ENCODE results near the gene ASIC2. TPM values are rescaled to one million over a fixed set of nuclear protein-coding genes. Genes with fewer than 3 reads are reported as not detected.

ASIC2 gene
- total RNA-seq, 1 donor from 2014 or later = not detected

DNA sequence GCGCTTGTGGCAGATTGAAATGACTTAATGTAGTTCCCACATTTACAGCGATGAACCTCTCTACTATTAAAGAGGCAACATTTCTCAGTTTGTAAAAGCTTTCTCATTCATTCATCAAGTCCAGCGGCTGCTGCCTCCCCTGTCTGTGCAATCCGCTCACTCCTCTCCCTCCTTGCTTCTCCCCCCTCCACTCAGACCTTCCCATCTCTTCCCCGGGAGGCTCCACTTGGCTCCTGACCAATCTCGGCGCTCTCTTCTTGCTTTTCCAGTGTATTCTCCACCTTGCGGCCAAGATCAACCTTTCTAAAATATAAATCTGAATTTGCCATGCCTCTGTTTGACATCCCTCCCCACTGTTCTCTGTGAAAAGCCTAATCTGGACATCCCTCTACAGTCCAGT is 117.5 kb downstream of the ASIC2 start:
- DNase-seq (ENCODE audit: low spot score) = no peak
- TF ChIP-seq, protein P1, sequence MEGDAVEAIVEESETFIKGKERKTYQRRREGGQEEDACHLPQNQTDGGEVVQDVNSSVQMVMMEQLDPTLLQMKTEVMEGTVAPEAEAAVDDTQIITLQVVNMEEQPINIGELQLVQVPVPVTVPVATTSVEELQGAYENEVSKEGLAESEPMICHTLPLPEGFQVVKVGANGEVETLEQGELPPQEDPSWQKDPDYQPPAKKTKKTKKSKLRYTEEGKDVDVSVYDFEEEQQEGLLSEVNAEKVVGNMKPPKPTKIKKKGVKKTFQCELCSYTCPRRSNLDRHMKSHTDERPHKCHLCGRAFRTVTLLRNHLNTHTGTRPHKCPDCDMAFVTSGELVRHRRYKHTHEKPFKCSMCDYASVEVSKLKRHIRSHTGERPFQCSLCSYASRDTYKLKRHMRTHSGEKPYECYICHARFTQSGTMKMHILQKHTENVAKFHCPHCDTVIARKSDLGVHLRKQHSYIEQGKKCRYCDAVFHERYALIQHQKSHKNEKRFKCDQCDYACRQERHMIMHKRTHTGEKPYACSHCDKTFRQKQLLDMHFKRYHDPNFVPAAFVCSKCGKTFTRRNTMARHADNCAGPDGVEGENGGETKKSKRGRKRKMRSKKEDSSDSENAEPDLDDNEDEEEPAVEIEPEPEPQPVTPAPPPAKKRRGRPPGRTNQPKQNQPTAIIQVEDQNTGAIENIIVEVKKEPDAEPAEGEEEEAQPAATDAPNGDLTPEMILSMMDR (IDR thresholded peaks at IDR 0.05; ENCODE audit: unreplicated experiment) = no peak
- Mint-ChIP-seq H3K27ac (ENCODE audit: unreplicated experiment) (no peak overlapping the region), H3K4me3 (ENCODE audit: unreplicated experiment) (no peak overlapping the region), H3K4me1 (ENCODE audit: unreplicated experiment) (no peaks in the 10 kb centered on the region), H3K27me3 (ENCODE audit: unreplicated experiment) (no peaks in the 10 kb centered on the region), H3K9me3 (ENCODE audit: unreplicated experiment) (no peaks in the 10 kb centered on the region), H3K36me3 (ENCODE audit: low read depth, unreplicated experiment) (no peaks in the 10 kb centered on the region)

GRCh38 chr17:33171931-33172330 is 121.2 kb downstream of the ASIC2 start:
- Mint-ChIP-seq H3K27me3 (ENCODE audit: unreplicated experiment) (peaks cover 2% of the 10 kb centered on the region), H3K9me3 (ENCODE audit: unreplicated experiment) (no peaks in the 10 kb centered on the region), H3K4me3 (ENCODE audit: unreplicated experiment) (no peak overlapping the region), H3K27ac (ENCODE audit: unreplicated experiment) (no peak overlapping the region), H3K4me1 (ENCODE audit: unreplicated experiment) (peaks cover 3% of the 10 kb centered on the region), H3K36me3 (ENCODE audit: low read depth, unreplicated experiment) (no peaks in the 10 kb centered on the region)
- no peak for DNase-seq (ENCODE audit: low spot score)
- TF ChIP-seq, protein P1 (IDR thresholded peaks at IDR 0.05; ENCODE audit: unreplicated experiment) = no peak

- Mint-ChIP-seq H3K4me3 (ENCODE audit: unreplicated experiment) (no peak overlapping the region), H3K27me3 (ENCODE audit: unreplicated experiment) (peaks cover 3% of the 10 kb centered on the region), H3K9me3 (ENCODE audit: unreplicated experiment) (no peaks in the 10 kb centered on the region), H3K36me3 (ENCODE audit: low read depth, unreplicated experiment) (no peaks in the 10 kb centered on the region), H3K27ac (ENCODE audit: unreplicated experiment) (no peak overlapping the region), H3K4me1 (ENCODE audit: unreplicated experiment) (peaks cover 3% of the 10 kb centered on the region)
- no peak for DNase-seq (ENCODE audit: low spot score)
- TF ChIP-seq, protein P1 (IDR thresholded peaks at IDR 0.05; ENCODE audit: unreplicated experiment) = no peak
Measured at GRCh38 chr17:33169580-33170285, 123.4 kb downstream of the ASIC2 start.

GRCh38 chr17:33167736-33168135 is 125.4 kb downstream of the ASIC2 start:
- Mint-ChIP-seq H3K27me3 (ENCODE audit: unreplicated experiment) (peaks cover 5% of the 10 kb centered on the region), H3K27ac (ENCODE audit: unreplicated experiment) (no peak overlapping the region), H3K4me3 (ENCODE audit: unreplicated experiment) (no peak overlapping the region), H3K4me1 (ENCODE audit: unreplicated experiment) (peaks cover 3% of the 10 kb centered on the region), H3K36me3 (ENCODE audit: low read depth, unreplicated experiment) (no peaks in the 10 kb centered on the region), H3K9me3 (ENCODE audit: unreplicated experiment) (no peaks in the 10 kb centered on the region)
- TF ChIP-seq, protein P1 (IDR thresholded peaks at IDR 0.05; ENCODE audit: unreplicated experiment) = no peak
- DNase-seq (ENCODE audit: low spot score) = no peak

- peaks cover 3% of the 10 kb centered on the region for H3K4me1 Mint-ChIP-seq (ENCODE audit: unreplicated experiment)
- H3K36me3 Mint-ChIP-seq (ENCODE audit: low read depth, unreplicated experiment) = no peaks in the 10 kb centered on the region
- H3K27ac Mint-ChIP-seq (ENCODE audit: unreplicated experiment) = no peak overlapping the region
- H3K27me3 Mint-ChIP-seq (ENCODE audit: unreplicated experiment) = peaks cover 5% of the 10 kb centered on the region
- no peaks in the 10 kb centered on the region for H3K9me3 Mint-ChIP-seq (ENCODE audit: unreplicated experiment)
- DNase-seq (ENCODE audit: low spot score) = no peak
- TF ChIP-seq, protein P1 (IDR thresholded peaks at IDR 0.05; ENCODE audit: unreplicated experiment) = no peak
- no peak overlapping the region for H3K4me3 Mint-ChIP-seq (ENCODE audit: unreplicated experiment)
Measured at GRCh38 chr17:33166472-33166871, 126.6 kb downstream of the ASIC2 start.

Data from endothelial cell (in vitro differentiated cells).